ENCODE data around the gene RAB1B.

DNA sequence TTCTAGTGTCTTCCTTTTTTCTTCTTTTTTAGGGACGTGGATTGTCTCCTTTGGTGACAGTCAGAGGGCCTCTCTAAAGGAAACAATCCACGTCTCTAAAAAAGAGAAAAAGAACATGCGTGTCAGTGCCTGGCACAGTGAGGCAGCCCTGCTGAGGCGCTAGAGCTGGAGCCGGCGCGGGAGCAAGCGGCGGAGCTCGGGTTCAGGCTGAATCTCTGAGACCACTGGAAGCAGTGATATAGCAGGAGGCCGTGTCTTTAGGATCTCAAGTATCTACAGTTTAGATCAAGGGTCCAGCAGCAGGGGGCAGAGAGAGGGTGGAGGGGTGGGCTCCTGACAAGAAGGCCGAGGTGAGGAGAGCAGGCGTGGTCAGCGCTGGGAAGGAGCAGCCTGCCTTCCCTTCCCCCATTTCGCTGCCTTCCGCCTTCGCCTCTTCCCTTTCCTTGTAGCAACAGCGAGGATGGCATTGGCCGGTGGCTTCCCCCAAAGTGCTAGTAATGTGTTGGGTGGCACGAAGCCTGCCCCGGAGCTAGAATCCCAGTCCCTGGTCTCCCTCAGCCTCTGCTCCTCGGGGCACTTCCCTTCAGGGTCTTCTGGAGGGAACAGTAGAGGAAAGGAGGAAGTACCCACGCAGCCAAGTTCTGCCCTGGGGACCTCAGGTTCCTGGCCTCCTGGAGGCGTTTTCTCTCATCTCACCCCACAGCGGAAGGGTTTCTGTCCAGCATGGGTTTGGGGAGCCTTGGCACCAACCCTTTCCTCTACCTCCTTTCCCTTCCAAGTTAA lies 28.2 kb upstream of the RAB1B start:
- TF ChIP-seq, protein P1, sequence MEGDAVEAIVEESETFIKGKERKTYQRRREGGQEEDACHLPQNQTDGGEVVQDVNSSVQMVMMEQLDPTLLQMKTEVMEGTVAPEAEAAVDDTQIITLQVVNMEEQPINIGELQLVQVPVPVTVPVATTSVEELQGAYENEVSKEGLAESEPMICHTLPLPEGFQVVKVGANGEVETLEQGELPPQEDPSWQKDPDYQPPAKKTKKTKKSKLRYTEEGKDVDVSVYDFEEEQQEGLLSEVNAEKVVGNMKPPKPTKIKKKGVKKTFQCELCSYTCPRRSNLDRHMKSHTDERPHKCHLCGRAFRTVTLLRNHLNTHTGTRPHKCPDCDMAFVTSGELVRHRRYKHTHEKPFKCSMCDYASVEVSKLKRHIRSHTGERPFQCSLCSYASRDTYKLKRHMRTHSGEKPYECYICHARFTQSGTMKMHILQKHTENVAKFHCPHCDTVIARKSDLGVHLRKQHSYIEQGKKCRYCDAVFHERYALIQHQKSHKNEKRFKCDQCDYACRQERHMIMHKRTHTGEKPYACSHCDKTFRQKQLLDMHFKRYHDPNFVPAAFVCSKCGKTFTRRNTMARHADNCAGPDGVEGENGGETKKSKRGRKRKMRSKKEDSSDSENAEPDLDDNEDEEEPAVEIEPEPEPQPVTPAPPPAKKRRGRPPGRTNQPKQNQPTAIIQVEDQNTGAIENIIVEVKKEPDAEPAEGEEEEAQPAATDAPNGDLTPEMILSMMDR (conservative IDR thresholded peaks at IDR 0.05; ENCODE audit: low read depth, low read length), result no peak
- TF ChIP-seq EZH2 (IDR thresholded peaks at IDR 0.05; ENCODE audit: low read length, unreplicated experiment), result no peak

Measured in PC-3 (cell line).